SHP77 (cell line): ENCODE measurements around the gene ROBO3.

Experiments
- DNase-seq, 2 experiments: peaks; one replicate each; lab custom pipeline; 2025; lab: John Stamatoyannopoulos, UW

Gene ROBO3

GRCh38 chr11:124920870-124921609 lies 55.8 kb downstream of the ROBO3 start:
- no peak for DNase-seq

- no peak for DNase-seq
Observed at GRCh38 chr11:124922831-124923230, 57.6 kb downstream of the ROBO3 start.

GRCh38 chr11:124923296-124923695 lies 58.1 kb downstream of the ROBO3 start:
- no peak for DNase-seq

DNA sequence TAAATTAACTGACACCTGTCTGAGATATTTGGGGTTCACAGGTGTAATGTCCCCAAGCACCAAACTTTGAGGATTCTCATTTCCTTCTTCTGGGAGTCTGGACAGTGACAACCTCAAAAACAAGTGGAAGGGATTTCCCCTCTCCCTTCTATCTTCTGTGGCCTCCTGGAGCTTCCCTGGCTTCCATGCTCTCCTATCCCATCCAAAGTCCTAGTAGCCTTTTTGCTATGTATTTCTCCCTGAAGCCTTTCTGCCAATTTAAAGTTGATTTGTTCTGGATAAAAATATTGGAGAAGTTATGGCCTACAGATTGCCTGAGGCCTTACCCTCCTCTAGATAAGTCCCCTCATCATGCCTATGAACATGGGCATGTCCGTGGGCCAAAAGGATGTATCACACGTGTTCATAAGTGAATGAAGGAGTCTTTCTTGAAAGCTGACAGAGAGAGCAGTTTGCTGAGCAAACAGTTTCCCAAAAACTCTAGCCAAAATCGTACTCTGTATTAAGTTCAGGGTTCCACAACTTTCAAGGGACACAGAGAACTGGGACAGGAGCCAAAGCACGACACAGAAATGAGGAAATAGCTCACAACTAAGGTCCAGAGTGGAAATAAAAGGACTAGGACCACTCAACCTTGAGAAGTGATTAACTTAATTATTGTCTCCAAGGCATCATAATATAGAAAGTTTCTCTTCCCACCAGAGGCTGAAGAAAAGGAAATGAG lies 63.9 kb downstream of the ROBO3 start:
- DNase-seq = no peak

- DNase-seq = no peak
Observed at GRCh38 chr11:124930799-124931198, 65.6 kb downstream of the ROBO3 start.
